ENCODE measurements around the gene KCNE2.

DNA sequence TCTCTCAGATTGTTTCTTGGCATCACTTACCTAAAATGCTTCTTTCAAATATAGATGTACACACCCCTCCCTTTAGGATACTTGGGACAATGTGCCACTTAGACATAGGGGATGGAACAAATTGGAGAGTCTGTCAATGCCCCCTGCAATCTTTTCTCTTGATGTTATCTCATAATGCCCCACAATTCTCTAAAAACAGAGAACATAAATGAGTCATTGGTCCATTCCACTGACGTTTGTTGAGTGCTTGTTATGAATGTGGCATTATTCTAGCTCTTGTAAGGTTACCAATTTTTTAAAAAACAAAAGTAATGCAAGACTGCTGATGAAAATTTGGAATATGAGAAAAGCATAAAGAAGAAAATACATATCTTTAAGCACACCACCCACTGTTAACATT is 5.9 kb downstream of the KCNE2 start:
- TF ChIP-seq GTF2F1 (IDR thresholded peaks at IDR 0.05; ENCODE audit: borderline replicate concordance, low read depth, low read length) (no peak), SRF (IDR thresholded peaks at IDR 0.05; ENCODE audit: low read depth, low read length) (no peak), EP300 (IDR thresholded peaks at IDR 0.05; ENCODE audit: borderline replicate concordance in 1 of 2, low read depth in 2 of 2, low read length in 2 of 2) (no peak), SIN3A (conservative IDR thresholded peaks at IDR 0.05 in 1 of 2, IDR thresholded peaks at IDR 0.05 in 1 of 2; ENCODE audit: low read depth in 1 of 2, low read length in 2 of 2) (no peak), TEAD4 (IDR thresholded peaks at IDR 0.05; ENCODE audit: low read depth, low read length) (no peak), POLR2AphosphoS5 (IDR thresholded peaks at IDR 0.05; ENCODE audit: low read depth, low read length) (no peak), POU5F1 (IDR thresholded peaks at IDR 0.05; ENCODE audit: low read depth, low read length) (no peak), HDAC6 (IDR thresholded peaks at IDR 0.05; ENCODE audit: low read depth, low read length) (no peak)
- TF ChIP-seq, protein P1, sequence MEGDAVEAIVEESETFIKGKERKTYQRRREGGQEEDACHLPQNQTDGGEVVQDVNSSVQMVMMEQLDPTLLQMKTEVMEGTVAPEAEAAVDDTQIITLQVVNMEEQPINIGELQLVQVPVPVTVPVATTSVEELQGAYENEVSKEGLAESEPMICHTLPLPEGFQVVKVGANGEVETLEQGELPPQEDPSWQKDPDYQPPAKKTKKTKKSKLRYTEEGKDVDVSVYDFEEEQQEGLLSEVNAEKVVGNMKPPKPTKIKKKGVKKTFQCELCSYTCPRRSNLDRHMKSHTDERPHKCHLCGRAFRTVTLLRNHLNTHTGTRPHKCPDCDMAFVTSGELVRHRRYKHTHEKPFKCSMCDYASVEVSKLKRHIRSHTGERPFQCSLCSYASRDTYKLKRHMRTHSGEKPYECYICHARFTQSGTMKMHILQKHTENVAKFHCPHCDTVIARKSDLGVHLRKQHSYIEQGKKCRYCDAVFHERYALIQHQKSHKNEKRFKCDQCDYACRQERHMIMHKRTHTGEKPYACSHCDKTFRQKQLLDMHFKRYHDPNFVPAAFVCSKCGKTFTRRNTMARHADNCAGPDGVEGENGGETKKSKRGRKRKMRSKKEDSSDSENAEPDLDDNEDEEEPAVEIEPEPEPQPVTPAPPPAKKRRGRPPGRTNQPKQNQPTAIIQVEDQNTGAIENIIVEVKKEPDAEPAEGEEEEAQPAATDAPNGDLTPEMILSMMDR (IDR thresholded peaks at IDR 0.05; ENCODE audit: control extremely low read depth in 1 of 3, insufficient read depth in 1 of 3, low read depth in 1 of 3, low read length in 3 of 3): no peak

All from H1 (cell line).